HG03280 (cell line): ENCODE results near the gene NAA10.

Experiments
- ATAC-seq: cut with Tn5 transposase; IDR thresholded peaks from one replicate; pipeline ENCODE4 v1.9.1; 2021; ENCODE audit warnings: mild to moderate bottlenecking, moderate library complexity; ENCODE audit not compliant: unreplicated experiment

The NAA10 gene

GRCh38 chrX:153930011-153930910 lies 4.6 kb downstream of the NAA10 start:
- ATAC-seq, result no peak

GRCh38 chrX:153929576-153929975 lies 5.3 kb downstream of the NAA10 start:
- no peak for ATAC-seq

- ATAC-seq, result no peak
Observed at GRCh38 chrX:153928846-153929245, 6.0 kb downstream of the NAA10 start.

GRCh38 chrX:153927922-153928760 lies 6.7 kb downstream of the NAA10 start:
- ATAC-seq, result peak; percentile 74

GRCh38 chrX:153927672-153927921 lies 7.2 kb downstream of the NAA10 start:
- ATAC-seq, result no peak

GRCh38 chrX:153926858-153927671 lies 7.8 kb downstream of the NAA10 start:
- ATAC-seq, result peak; percentile 40

GRCh38 chrX:153926552-153926857 lies 8.3 kb downstream of the NAA10 start:
- no peak for ATAC-seq

GRCh38 chrX:153925739-153926551 lies 8.9 kb downstream of the NAA10 start, which contains the start of gene ARHGAP4:
Gene ARHGAP4, minus strand, starts transcription at chrX:153926264. Its CDS starts 62 bp downstream, at chrX:153926202.
- ATAC-seq, result no peak

- ATAC-seq, result no peak
Observed at GRCh38 chrX:153925387-153925738, 9.5 kb downstream of the NAA10 start.

GRCh38 chrX:153924149-153924861 lies 10.5 kb downstream of the NAA10 start:
- no peak for ATAC-seq

GRCh38 chrX:153922932-153923857 lies 11.6 kb downstream of the NAA10 start:
- no peak for ATAC-seq

- no peak for ATAC-seq
Observed at GRCh38 chrX:153921511-153922446, 13.1 kb downstream of the NAA10 start.

- no peak for ATAC-seq
Observed at GRCh38 chrX:153921070-153921469, 13.8 kb downstream of the NAA10 start.

- ATAC-seq, result no peak
Observed at GRCh38 chrX:153920546-153920945, 14.3 kb downstream of the NAA10 start.

GRCh38 chrX:153919281-153919680 lies 15.6 kb downstream of the NAA10 start:
- no peak for ATAC-seq

GRCh38 chrX:153917869-153918268 lies 17.0 kb downstream of the NAA10 start:
- no peak for ATAC-seq

- ATAC-seq, result no peak
Observed at GRCh38 chrX:153913701-153914100, 21.1 kb downstream of the NAA10 start.

GRCh38 chrX:153913211-153913610 lies 21.6 kb downstream of the NAA10 start:
- ATAC-seq, result no peak
